HepG2 (cell line): ENCODE measurements around the gene ESPNL. TPM values are rescaled to one million over a fixed set of nuclear protein-coding genes. Genes with fewer than 3 reads are reported as not detected.
A peak's percentile ranks its signal among the peaks of the same experiment; 100 is the strongest.

Experiments
- BCLAF1 ChIP-seq: fragments of 450-650 bp; IDR thresholded peaks from 2 replicates; pipeline ENCODE4 v1.6.1; 2017; ENCODE audit warnings: mild to moderate bottlenecking
- FOXA1 ChIP-seq, 2 experiments: fragments of 450-650 bp in 1 of 2; sonication (generic) in 1 of 2; formaldehyde crosslinking in 1 of 2; IDR thresholded peaks; 2 replicates each; pipeline versions ENCODE4 v1.4.0 to v1.6.1; 2016 to 2020; ENCODE audit warnings: missing genetic modification reagents in 1 of 2
- GMEB2 ChIP-seq: IDR thresholded peaks from 2 replicates; pipeline ENCODE4 v1.6.1; 2016; ENCODE audit warnings: missing biosample characterization, missing genetic modification reagents, low read depth
- GPBP1L1 ChIP-seq: sonication (generic); formaldehyde crosslinking; IDR thresholded peaks from 2 replicates; pipeline ENCODE4 v1.5.0; 2020; ENCODE audit warnings: mild to moderate bottlenecking, missing genetic modification reagents
- IKZF5 ChIP-seq: IDR thresholded peaks from 2 replicates; pipeline ENCODE4 v1.6.1; 2018; ENCODE audit warnings: missing genetic modification reagents, mild to moderate bottlenecking, missing compliant biosample characterization
- MED13 ChIP-seq: sonication (generic); formaldehyde crosslinking; IDR thresholded peaks from 2 replicates; pipeline ENCODE4 v1.5.0; 2020; ENCODE audit warnings: missing genetic modification reagents
- MYPOP ChIP-seq: sonication (generic); formaldehyde crosslinking; IDR thresholded peaks from 2 replicates; pipeline ENCODE4 v1.8.1; 2023; ENCODE audit warnings: mild to moderate bottlenecking, moderate library complexity, missing genetic modification reagents
- NCOA5 ChIP-seq: sonication (generic); formaldehyde crosslinking; IDR thresholded peaks from 2 replicates; pipeline ENCODE4 v1.4.0; 2020; ENCODE audit warnings: missing genetic modification reagents
- NR0B2 ChIP-seq: sonication (generic); formaldehyde crosslinking; IDR thresholded peaks from 2 replicates; pipeline ENCODE4 v1.4.0; 2020; ENCODE audit warnings: mild to moderate bottlenecking, missing genetic modification reagents
- RBAK ChIP-seq: sonication (generic); formaldehyde crosslinking; IDR thresholded peaks from 2 replicates; pipeline ENCODE4 v1.5.1; 2020; ENCODE audit warnings: mild to moderate bottlenecking, missing genetic modification reagents
- RBM39 ChIP-seq: fragments of 200-400 bp; formaldehyde crosslinking; IDR thresholded peaks from one replicate; pipeline ENCODE4 v1.6.1; 2018; ENCODE audit warnings: antibody characterized with exemption, mild to moderate bottlenecking, low read depth, low read length; ENCODE audit not compliant: poor library complexity, severe bottlenecking
- THYN1 ChIP-seq: sonication (generic); formaldehyde crosslinking; IDR thresholded peaks from 2 replicates; pipeline ENCODE4 v1.8.1; 2023; ENCODE audit warnings: low read depth, mild to moderate bottlenecking, moderate library complexity, missing genetic modification reagents, borderline replicate concordance
- ZBTB34 ChIP-seq: sonication (generic); formaldehyde crosslinking; IDR thresholded peaks from 2 replicates; pipeline ENCODE4 v1.8.0; 2022; ENCODE audit warnings: mild to moderate bottlenecking, missing genetic modification reagents
- ZNF207 ChIP-seq: fragments of 450-650 bp; IDR thresholded peaks from 2 replicates; pipeline ENCODE4 v1.6.1; 2016; ENCODE audit warnings: antibody characterized with exemption, borderline replicate concordance
- ZNF335 ChIP-seq: sonication (generic); formaldehyde crosslinking; IDR thresholded peaks from 2 replicates; pipeline ENCODE4 v1.4.0; 2020; ENCODE audit warnings: missing genetic modification reagents
- ZNF766 ChIP-seq: sonication (generic); formaldehyde crosslinking; IDR thresholded peaks from 2 replicates; pipeline ENCODE4 v1.5.0; 2020; ENCODE audit warnings: missing genetic modification reagents, borderline replicate concordance
- ZNF883 ChIP-seq: sonication (generic); formaldehyde crosslinking; IDR thresholded peaks from 2 replicates; pipeline ENCODE4 v1.5.1; 2020; ENCODE audit warnings: mild to moderate bottlenecking, missing genetic modification reagents; ENCODE audit errors: not compliant biosample characterization
- polyA plus RNA-seq, 8 experiments: library from polyadenylated mRNA; depleted of rRNA in 3 of 8; stranded (reverse) in 7 of 8; unstranded in 1 of 8; fragments of >200 nt; fragmentation: Illumina TruSeq in 4 of 8; extraction: Trizol in 4 of 8; gene quantifications; 2 replicates each; pipeline versions ENCODE4 v1.2.1 to v1.2.3, GENCODE V29; 2011 to 2016; ENCODE audit warnings: low read depth in 4 of 8, missing spikeins in 1 of 8, mixed read lengths in 1 of 8; ENCODE audit not compliant: insufficient read depth in 1 of 8
- total RNA-seq, 5 experiments: library from RNA; depleted of rRNA; stranded (reverse); fragments of >200 nt; fragmentation: Illumina TruSeq; extraction: Trizol; gene quantifications; 2 replicates each; pipeline ENCODE4 v1.2.3, GENCODE V29; 2016; ENCODE audit warnings: low read depth in 1 of 5

The ESPNL gene
- total and polyA plus RNA-seq, 2 of the 13 experiments (the other 11 are each of a cell fraction or from before 2014, with no cell fraction given): 0.45 to 0.80 TPM

GRCh38 chr2:238079874-238080327 lies 20.2 kb upstream of the ESPNL start (continued):
- no peak for TF ChIP-seq MED13 (CRISPR knock-in tag)
- TF ChIP-seq FOXA1 (IDR thresholded peaks at IDR 0.05): peak; percentile 96
- TF ChIP-seq FOXA1 (CRISPR knock-in tag; IDR thresholded peaks at IDR 0.05): peak; percentile 97
- peak; percentile 57; the same call in 1 of the 2 replicates for TF ChIP-seq MYPOP (CRISPR knock-in tag)
- no peak for TF ChIP-seq ZNF766 (CRISPR knock-in tag)
- no peak for TF ChIP-seq THYN1 (CRISPR knock-in tag)
- TF ChIP-seq ZNF207: no peak
- peak; percentile 65; the same call in 1 of the 2 replicates for TF ChIP-seq ZNF335
- TF ChIP-seq ZNF883: no peak
- no peak for TF ChIP-seq BCLAF1
- 0 out of 2 replicates have a peak, but pooled peaks have one; percentile 46 for TF ChIP-seq ZBTB34 (CRISPR knock-in tag)
- no peak for TF ChIP-seq RBM39
- no peak for TF ChIP-seq NR0B2 (CRISPR knock-in tag)
- TF ChIP-seq RBAK: no peak
- TF ChIP-seq GPBP1L1: no peak
- no peak for TF ChIP-seq NCOA5 (CRISPR knock-in tag)
- peak; percentile 35; the same call in 1 of the 2 replicates for TF ChIP-seq GMEB2 (CRISPR knock-in tag)
- TF ChIP-seq IKZF5 (CRISPR knock-in tag): peak; percentile 82; the same call in 1 of the 2 replicates
